Bronchial epithelial cell (primary cell): ENCODE results near the gene CTNS. TPM values are rescaled to one million over a fixed set of nuclear protein-coding genes. Genes with fewer than 3 reads are reported as not detected.

Experiments used
- DNase-seq: peaks from one replicate; pipeline ENCODE4 v3.0.0-alpha.2; 2010; ENCODE audit warnings: low read depth
- FAIRE-seq: peaks from 2 replicates; lab custom pipeline; 2011; peaks lifted over from hg19 to GRCh38; lab: Jason Lieb, UNC
- H3K27me3 ChIP-seq: 2 replicates; pipeline ENCODE4 v1.5.1; 2011; ENCODE audit warnings: low read length; ENCODE audit not compliant: control insufficient read depth, insufficient read depth
- H3K36me3 ChIP-seq: 2 replicates; pipeline ENCODE4 v1.5.1; 2011; ENCODE audit warnings: low read length; ENCODE audit not compliant: control insufficient read depth, insufficient read depth
- H3K4me3 ChIP-seq: 2 replicates; pipeline ENCODE4 v1.5.1; 2011; ENCODE audit warnings: mild to moderate bottlenecking, low read depth, low read length, control low read depth
- total RNA-seq: library from RNA; depleted of rRNA; stranded (reverse); fragments of >200 nt; gene quantifications from 2 replicates; pipeline ENCODE4 v1.2.1, GENCODE V29; 2014
- TF ChIP-seq, protein P1 (sequence below): IDR thresholded peaks from 2 replicates; pipeline ENCODE4 v1.5.1; 2011; ENCODE audit warnings: mild to moderate bottlenecking, moderate library complexity, low read length, control low read depth, inconsistent platforms; ENCODE audit not compliant: insufficient read depth, severe bottlenecking

CTNS gene
- total RNA-seq, 1 donor from 2014 or later, result 31.3 TPM

DNA sequence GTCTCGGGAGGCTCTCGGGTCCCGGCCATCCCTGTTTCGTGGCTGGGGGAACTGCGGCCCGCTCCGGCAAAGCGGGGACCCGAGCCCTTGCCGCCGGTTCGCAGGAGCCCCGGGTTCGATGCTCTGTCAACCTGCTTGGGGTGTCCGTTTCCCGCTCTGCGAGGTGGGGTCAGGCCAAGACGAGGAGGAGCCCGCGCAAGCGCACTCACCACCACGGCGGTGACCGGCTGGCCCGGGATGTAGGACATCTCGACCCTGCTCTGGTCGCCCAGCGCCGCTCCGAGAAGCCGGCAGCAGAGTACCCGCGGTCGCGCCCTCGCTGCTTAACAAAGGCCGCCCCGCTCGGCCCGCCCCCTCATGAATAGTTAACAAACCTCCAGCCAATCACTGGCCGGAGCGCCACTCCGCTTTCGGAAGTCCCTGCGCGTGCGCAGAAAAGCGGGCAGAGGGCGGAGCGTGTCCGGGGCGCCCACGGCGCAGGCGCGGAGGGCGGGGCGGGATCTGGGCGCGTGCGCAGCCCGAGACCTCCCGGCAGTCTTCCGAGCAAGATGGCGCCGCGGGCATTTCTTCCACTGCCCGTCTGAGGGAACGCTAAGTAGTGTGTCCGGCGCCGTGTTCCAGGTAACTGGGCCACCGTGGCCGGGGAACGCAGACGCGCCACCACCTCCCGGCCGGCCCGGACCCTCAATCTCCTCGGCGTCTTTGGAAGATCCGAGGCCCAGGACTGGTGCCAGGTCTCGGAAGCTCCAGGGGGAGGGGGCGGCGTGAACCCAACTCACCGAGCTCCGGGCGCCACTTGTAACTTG, 31.9 kb downstream of the CTNS start, which contains the start of the genes EMC6 and TAX1BP3:
TSS of gene EMC6 (plus strand) at position 534 of the 806 bp plus-strand sequence. CDS start 335 bp downstream, outside the sequence.
TSS of gene TAX1BP3 (minus strand) at position 300 of the 806 bp plus-strand sequence. CDS start at position 248, 52 bp downstream.
- H3K36me3 ChIP-seq, result peaks cover 21% of the 10 kb centered on the region

DNA sequence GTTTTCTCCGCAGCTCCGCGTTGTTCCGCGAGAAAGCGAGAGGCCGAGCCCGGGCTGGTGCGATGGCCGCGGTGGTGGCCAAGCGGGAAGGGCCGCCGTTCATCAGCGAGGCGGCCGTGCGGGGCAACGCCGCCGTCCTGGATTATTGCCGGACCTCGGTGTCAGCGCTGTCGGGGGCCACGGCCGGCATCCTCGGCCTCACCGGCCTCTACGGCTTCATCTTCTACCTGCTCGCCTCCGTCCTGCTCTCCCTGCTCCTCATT, 32.5 kb downstream of the CTNS start:
- TF ChIP-seq, protein P1, sequence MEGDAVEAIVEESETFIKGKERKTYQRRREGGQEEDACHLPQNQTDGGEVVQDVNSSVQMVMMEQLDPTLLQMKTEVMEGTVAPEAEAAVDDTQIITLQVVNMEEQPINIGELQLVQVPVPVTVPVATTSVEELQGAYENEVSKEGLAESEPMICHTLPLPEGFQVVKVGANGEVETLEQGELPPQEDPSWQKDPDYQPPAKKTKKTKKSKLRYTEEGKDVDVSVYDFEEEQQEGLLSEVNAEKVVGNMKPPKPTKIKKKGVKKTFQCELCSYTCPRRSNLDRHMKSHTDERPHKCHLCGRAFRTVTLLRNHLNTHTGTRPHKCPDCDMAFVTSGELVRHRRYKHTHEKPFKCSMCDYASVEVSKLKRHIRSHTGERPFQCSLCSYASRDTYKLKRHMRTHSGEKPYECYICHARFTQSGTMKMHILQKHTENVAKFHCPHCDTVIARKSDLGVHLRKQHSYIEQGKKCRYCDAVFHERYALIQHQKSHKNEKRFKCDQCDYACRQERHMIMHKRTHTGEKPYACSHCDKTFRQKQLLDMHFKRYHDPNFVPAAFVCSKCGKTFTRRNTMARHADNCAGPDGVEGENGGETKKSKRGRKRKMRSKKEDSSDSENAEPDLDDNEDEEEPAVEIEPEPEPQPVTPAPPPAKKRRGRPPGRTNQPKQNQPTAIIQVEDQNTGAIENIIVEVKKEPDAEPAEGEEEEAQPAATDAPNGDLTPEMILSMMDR, result no peak
- Histone ChIP-seq H3K4me3 (peak overlapping the region; percentile 89), H3K36me3 (peaks cover 15% of the 10 kb centered on the region), H3K27me3 (no peaks in the 10 kb centered on the region)
- no peak for DNase-seq
- FAIRE-seq, result no peak

More for the DNA sequence above, 31.9 kb downstream of the CTNS start, which contains the start of the genes EMC6 and TAX1BP3:
- no peaks in the 10 kb centered on the region for H3K27me3 ChIP-seq
- FAIRE-seq (no peak), DNase-seq (peak; percentile 91)
- TF ChIP-seq, protein P1, result no peak
- H3K4me3 ChIP-seq, result peak within 1 kb of the TSS; percentile 89

DNA sequence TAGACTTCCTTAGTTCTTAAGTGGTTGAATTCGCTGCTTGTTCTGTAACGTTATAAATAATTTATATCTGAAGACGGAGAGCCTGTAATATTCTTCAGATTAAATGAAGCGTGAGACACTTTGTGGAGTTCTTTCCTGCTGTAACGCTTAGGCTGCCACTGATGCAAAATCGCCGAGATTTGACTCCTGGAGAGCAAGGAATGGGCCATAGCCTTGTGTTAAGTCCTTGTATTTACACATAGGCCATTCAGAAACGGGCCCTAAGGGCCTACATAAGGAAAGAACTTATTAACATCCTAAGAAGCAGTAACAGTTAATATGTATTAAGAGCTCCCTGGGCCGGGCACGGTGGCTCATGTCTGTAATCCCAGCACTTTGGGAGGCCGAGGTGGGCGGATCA, 33.0 kb downstream of the CTNS start:
- Histone ChIP-seq H3K36me3 (peaks cover 10% of the 10 kb centered on the region), H3K4me3 (peak overlapping the region; percentile 89), H3K27me3 (no peaks in the 10 kb centered on the region)
- TF ChIP-seq, protein P1, result no peak
- no peak for DNase-seq
- FAIRE-seq, result no peak

DNA sequence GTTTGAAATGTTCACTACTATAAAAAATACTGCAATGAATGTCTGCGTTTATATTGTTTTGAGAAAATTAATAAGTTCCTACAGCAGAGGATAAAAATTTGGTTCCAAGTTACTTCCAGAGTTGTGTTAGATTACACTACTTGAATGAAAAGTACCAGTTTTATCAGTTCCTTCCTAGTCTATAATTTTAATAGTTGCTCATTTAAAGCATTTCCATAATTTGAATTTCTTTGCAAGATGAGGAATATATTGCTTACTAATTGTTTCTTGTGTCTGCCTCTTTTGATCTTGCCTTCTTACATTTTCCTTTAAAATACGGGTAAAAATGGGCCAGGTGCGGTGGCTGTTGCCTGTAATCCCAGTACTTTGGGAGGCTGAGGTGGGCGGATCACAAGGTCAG, 36.0 kb downstream of the CTNS start:
- Histone ChIP-seq H3K36me3 (no peaks in the 10 kb centered on the region), H3K27me3 (no peaks in the 10 kb centered on the region), H3K4me3 (no peak overlapping the region)
- TF ChIP-seq, protein P1, result no peak
- DNase-seq (no peak), FAIRE-seq (no peak)

DNA sequence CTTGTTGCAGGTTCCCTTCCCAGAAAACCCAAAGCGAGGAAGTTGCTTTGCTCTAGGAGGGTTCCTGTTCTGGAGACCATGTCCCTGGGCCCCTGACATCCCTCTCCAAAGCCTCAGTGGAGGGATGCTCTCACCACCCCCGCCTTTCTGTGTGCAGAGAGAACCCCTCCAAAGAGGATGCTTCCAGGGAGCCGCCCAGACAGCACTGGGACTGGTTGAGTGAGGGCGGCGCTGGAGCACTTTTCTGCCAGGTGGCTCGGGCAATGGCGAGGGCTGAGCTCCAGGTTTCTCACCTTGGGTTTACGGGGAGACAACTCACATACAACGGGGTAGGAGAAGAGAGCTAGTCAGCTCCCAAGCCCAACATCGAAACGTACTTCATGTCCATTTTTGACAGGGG, 39.3 kb downstream of the CTNS start:
- TF ChIP-seq, protein P1, result no peak
- DNase-seq, result no peak

More for the DNA sequence above, 39.3 kb downstream of the CTNS start:
- no peak overlapping the region for H3K4me3 ChIP-seq
- no peaks in the 10 kb centered on the region for H3K27me3 ChIP-seq
- no peak for FAIRE-seq
- H3K36me3 ChIP-seq, result no peaks in the 10 kb centered on the region
